SK-N-SH (cell line): Measurements from ENCODE around the gene GDE1. TPM values are rescaled to one million over a fixed set of nuclear protein-coding genes. Genes with fewer than 3 reads are reported as not detected.

Source experiments
- CTCF ChIA-PET: fragments of 300-600, 350-600 bp; formaldehyde crosslinking; extraction: SDS; loops from one replicate; lab custom pipeline; 2021; lab: Yijun Ruan, JAX
- POLR2A ChIA-PET: fragments of 350-600 bp; sonication (Branson Sonifier 250); formaldehyde crosslinking; extraction: SDS; loops from one replicate; lab custom pipeline; 2020; ENCODE audit warnings: antibody characterized with exemption, inconsistent platforms; lab: Yijun Ruan, JAX
- DNase-seq: peaks from one replicate; pipeline ENCODE4 v3.0.0; 2012
- H2AFZ ChIP-seq: fragments of 200-600 bp; sonication (generic); 2 replicates; pipeline ENCODE4 v1.8.1; 2016; ENCODE audit warnings: antibody characterized with exemption, mild to moderate bottlenecking, low read depth
- H3F3A ChIP-seq: fragments of 200-600 bp; sonication (generic); replicated peaks from 2 replicates; pipeline ENCODE3; 2016; ENCODE audit warnings: antibody characterized with exemption, mild to moderate bottlenecking; ENCODE audit not compliant: insufficient read depth
- H3K27ac ChIP-seq, 2 experiments: fragments of 200-500 bp in 1 of 2; fragments of 200-600 bp in 1 of 2; sonication (Bioruptor generic) in 1 of 2; sonication (generic), shearing (Covaris generic) in 1 of 2; 2 replicates each; pipeline versions ENCODE4 v1.5.1 to v1.6.1; 2014 to 2016; ENCODE audit warnings: low read depth in 2 of 2, inconsistent platforms in 1 of 2, low read length in 1 of 2, mild to moderate bottlenecking in 1 of 2, mixed read lengths in 1 of 2
- H3K27me3 ChIP-seq: fragments of 200-600 bp; sonication (generic), shearing (Covaris generic); 2 replicates; pipeline ENCODE4 v1.6.1; 2016; ENCODE audit warnings: mixed run types; ENCODE audit not compliant: insufficient read depth
- H3K36me3 ChIP-seq, 2 experiments: fragments of 200-500 bp in 1 of 2; fragments of 200-600 bp in 1 of 2; sonication (Bioruptor generic) in 1 of 2; sonication (generic) in 1 of 2; replicated peaks in 1 of 2; 2 replicates each; pipeline versions ENCODE3 to v1.5.1; 2014 to 2016; ENCODE audit warnings: low read length in 1 of 2, mild to moderate bottlenecking in 1 of 2; ENCODE audit not compliant: insufficient read depth in 2 of 2, control insufficient read depth in 1 of 2
- H3K4me1 ChIP-seq, 2 experiments: fragments of 200-500 bp in 1 of 2; fragments of 200-600 bp in 1 of 2; sonication (Bioruptor generic) in 1 of 2; sonication (generic), shearing (Covaris generic) in 1 of 2; 2 replicates each; pipeline versions ENCODE4 v1.5.1 to v1.6.1; 2014 to 2016; ENCODE audit warnings: low read depth in 1 of 2, low read length in 1 of 2, mixed run types in 1 of 2; ENCODE audit not compliant: insufficient read depth in 2 of 2, control insufficient read depth in 1 of 2
- H3K4me2 ChIP-seq: fragments of 200-600 bp; sonication (generic), shearing (Covaris generic); 2 replicates; pipeline ENCODE4 v1.6.1; 2017; ENCODE audit warnings: mixed run types
- H3K4me3 ChIP-seq, 2 experiments: fragments of 200-500 bp in 1 of 2; fragments of 200-600 bp in 1 of 2; sonication (Bioruptor generic) in 1 of 2; sonication (generic), shearing (Covaris generic) in 1 of 2; 2 replicates each; pipeline versions ENCODE4 v1.5.1 to v1.8.1; 2014 to 2016; ENCODE audit warnings: low read depth in 2 of 2, inconsistent platforms in 1 of 2, low read length in 1 of 2, mild to moderate bottlenecking in 1 of 2, mixed read lengths in 1 of 2, moderate library complexity in 1 of 2
- H3K79me2 ChIP-seq: fragments of 200-600 bp; sonication (generic); 2 replicates; pipeline ENCODE4 v1.8.1; 2017; ENCODE audit warnings: mild to moderate bottlenecking; ENCODE audit not compliant: insufficient read depth
- H3K9ac ChIP-seq: fragments of 200-600 bp; sonication (generic); 2 replicates; pipeline ENCODE4 v1.6.1; 2017; ENCODE audit warnings: mixed run types
- H3K9me2 ChIP-seq: fragments of 200-600 bp; sonication (generic); 2 replicates; pipeline ENCODE4 v1.6.1; 2017; ENCODE audit warnings: mixed run types
- H3K9me3 ChIP-seq: fragments of 200-600 bp; sonication (generic); 2 replicates; pipeline ENCODE4 v1.6.1; 2017; ENCODE audit warnings: mixed run types, mild to moderate bottlenecking, moderate library complexity
- H4K20me1 ChIP-seq: fragments of 200-600 bp; sonication (generic); 2 replicates; pipeline ENCODE4 v1.6.1; 2017; ENCODE audit warnings: mild to moderate bottlenecking, mixed run types; ENCODE audit not compliant: insufficient read depth
- EZH2phosphoT487 ChIP-seq: fragments of 200-600 bp; sonication (generic); IDR thresholded peaks from 2 replicates; pipeline ENCODE4 v1.6.1; 2017; ENCODE audit warnings: low read depth, mixed run types, mild to moderate bottlenecking, antibody characterized with exemption, moderate library complexity, borderline replicate concordance
- FOSL2 ChIP-seq: IDR thresholded peaks from 2 replicates; pipeline ENCODE4 v1.4.0; 2012; ENCODE audit warnings: low read depth, mild to moderate bottlenecking, moderate library complexity, borderline replicate concordance
- FOXJ3 ChIP-seq: sonication (generic); formaldehyde crosslinking; IDR thresholded peaks from 2 replicates; pipeline ENCODE4 v1.5.1; 2020; ENCODE audit warnings: mild to moderate bottlenecking, missing genetic modification reagents
- JUND ChIP-seq: IDR thresholded peaks from 2 replicates; pipeline ENCODE4 v1.4.0; 2012
- RAD21 ChIP-seq: IDR thresholded peaks from 2 replicates; pipeline ENCODE4 v1.6.1; 2012; ENCODE audit warnings: mild to moderate bottlenecking, low read length
- RCOR1 ChIP-seq: fragments of 150-350 bp; IDR thresholded peaks from 2 replicates; pipeline ENCODE4 v1.6.1; 2017; ENCODE audit warnings: antibody characterized with exemption, low read length
- TCF12 ChIP-seq: IDR thresholded peaks from 2 replicates; pipeline ENCODE4 v1.4.0; 2012
- WGBS: methylation state at CpG from one replicate; pipeline ENCODE4 v1.1.6; 2017; ENCODE audit warnings: low lambda C conversion rate; 5-methylcytosine and 5-hydroxymethylcytosine counted together
- polyA plus RNA-seq, 3 experiments: library from polyadenylated mRNA; depleted of rRNA; stranded (reverse); fragments of >200 nt; gene quantifications; 2 replicates each; pipeline ENCODE4 v1.2.3, GENCODE V29; 2012
- TF ChIP-seq, protein P1 (sequence below): fragments of 150-350 bp; IDR thresholded peaks from 2 replicates; pipeline ENCODE4 v1.6.1; 2016; ENCODE audit warnings: mild to moderate bottlenecking, low read depth, low read length
- TF ChIP-seq, protein P2 (sequence below): fragments of 200-600 bp; sonication (generic); IDR thresholded peaks from 2 replicates; pipeline ENCODE4 v1.6.1; 2017; ENCODE audit warnings: antibody characterized with exemption, mild to moderate bottlenecking, moderate library complexity
- TF ChIP-seq, protein P3 (sequence below): IDR thresholded peaks from 2 replicates; pipeline ENCODE4 v1.6.1; 2012; ENCODE audit warnings: mild to moderate bottlenecking, low read depth, low read length, moderate library complexity

The GDE1 gene
- polyA plus RNA-seq, 1 of the 3 experiments (the other 2 are of a cell fraction), result 37.0 TPM

DNA sequence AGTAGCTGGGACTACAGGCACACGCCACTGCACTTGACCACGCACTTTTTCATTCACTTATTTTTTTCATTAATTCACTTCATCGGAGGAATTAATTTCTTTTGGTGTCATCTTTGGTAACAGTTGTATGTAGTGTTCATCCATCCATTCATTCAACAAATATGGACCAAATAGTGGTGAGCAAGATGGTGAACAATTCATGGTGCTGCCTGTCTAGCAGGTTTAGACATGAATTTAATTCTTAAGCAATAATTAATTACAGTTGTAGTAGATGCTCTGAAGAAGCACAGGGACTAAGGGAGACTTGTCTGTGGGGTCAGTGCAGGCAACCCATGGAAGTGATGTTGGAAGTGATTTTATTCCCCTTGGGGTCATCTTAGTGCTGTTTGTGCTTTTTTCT is 22.4 kb downstream of the GDE1 start:
- H3K36me3 ChIP-seq, result peaks cover 21 to 27% of the 10 kb centered on the region in 2 experiments
- ChIA-PET CTCF (interaction anchor here (1.0 to 1.1 kb wide), 2 partner anchors 111 to 112 kb away, joined by 3 read pairs; no protein-coding TSS in a partner anchor), POLR2A (no interaction called here)
- H3F3A ChIP-seq, result no peaks in the 10 kb centered on the region
- no peak overlapping the region for H3K4me3 ChIP-seq
- H3K79me2 ChIP-seq, result no peaks in the 10 kb centered on the region
- no peak overlapping the region for H3K9ac ChIP-seq
- no peaks in the 10 kb centered on the region for H3K9me2 ChIP-seq
- H3K4me1 ChIP-seq, result no peaks in the 10 kb centered on the region
- 96% methylated on average over 3 of the region's 3 CpGs for WGBS
- no peaks in the 10 kb centered on the region for H3K27me3 ChIP-seq
- TF ChIP-seq, protein P1, sequence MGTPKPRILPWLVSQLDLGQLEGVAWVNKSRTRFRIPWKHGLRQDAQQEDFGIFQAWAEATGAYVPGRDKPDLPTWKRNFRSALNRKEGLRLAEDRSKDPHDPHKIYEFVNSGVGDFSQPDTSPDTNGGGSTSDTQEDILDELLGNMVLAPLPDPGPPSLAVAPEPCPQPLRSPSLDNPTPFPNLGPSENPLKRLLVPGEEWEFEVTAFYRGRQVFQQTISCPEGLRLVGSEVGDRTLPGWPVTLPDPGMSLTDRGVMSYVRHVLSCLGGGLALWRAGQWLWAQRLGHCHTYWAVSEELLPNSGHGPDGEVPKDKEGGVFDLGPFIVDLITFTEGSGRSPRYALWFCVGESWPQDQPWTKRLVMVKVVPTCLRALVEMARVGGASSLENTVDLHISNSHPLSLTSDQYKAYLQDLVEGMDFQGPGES, result no peak
- no peak for TF ChIP-seq TCF12
- TF ChIP-seq JUND, result no peak
- no peak for TF ChIP-seq FOXJ3 (CRISPR knock-in tag)
- no peak for TF ChIP-seq RAD21
- TF ChIP-seq, protein P2, sequence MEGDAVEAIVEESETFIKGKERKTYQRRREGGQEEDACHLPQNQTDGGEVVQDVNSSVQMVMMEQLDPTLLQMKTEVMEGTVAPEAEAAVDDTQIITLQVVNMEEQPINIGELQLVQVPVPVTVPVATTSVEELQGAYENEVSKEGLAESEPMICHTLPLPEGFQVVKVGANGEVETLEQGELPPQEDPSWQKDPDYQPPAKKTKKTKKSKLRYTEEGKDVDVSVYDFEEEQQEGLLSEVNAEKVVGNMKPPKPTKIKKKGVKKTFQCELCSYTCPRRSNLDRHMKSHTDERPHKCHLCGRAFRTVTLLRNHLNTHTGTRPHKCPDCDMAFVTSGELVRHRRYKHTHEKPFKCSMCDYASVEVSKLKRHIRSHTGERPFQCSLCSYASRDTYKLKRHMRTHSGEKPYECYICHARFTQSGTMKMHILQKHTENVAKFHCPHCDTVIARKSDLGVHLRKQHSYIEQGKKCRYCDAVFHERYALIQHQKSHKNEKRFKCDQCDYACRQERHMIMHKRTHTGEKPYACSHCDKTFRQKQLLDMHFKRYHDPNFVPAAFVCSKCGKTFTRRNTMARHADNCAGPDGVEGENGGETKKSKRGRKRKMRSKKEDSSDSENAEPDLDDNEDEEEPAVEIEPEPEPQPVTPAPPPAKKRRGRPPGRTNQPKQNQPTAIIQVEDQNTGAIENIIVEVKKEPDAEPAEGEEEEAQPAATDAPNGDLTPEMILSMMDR, result no peak
- H4K20me1 ChIP-seq, result no peaks in the 10 kb centered on the region
- H3K9me3 ChIP-seq, result no peaks in the 10 kb centered on the region
- no peak overlapping the region for H3K4me2 ChIP-seq
- no peak overlapping the region for H3K27ac ChIP-seq
- no peak overlapping the region for H2AFZ ChIP-seq
- no peak for DNase-seq

DNA sequence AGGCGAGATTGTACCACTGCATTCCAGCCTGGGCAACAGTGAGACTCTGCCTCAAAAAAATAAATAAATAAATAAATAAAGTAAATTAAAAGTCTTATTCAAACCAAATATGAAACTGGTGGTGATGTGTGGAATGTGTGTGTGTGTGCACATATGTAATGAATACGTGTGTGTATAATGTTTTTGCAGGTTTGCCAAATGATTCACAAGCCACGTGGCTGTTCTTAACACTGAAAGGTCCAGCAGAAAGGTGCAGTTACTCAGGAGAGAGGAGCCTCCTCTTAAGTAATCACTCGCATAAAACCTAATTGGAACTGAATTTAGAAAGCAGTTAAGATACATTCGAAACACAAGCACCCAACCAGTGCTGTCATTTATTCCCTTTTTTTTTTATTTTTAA is 22.9 kb downstream of the GDE1 start:
- Histone ChIP-seq H3K36me3 (peaks cover 19 to 22% of the 10 kb centered on the region in 2 experiments), H3K9me3 (no peaks in the 10 kb centered on the region), H3K79me2 (no peaks in the 10 kb centered on the region), H3K27ac (no peak overlapping the region), H3K4me3 (no peak overlapping the region), H3K9ac (no peak overlapping the region), H4K20me1 (no peaks in the 10 kb centered on the region), H3K9me2 (no peaks in the 10 kb centered on the region), H3K27me3 (no peaks in the 10 kb centered on the region), H3F3A (no peaks in the 10 kb centered on the region), H3K4me2 (no peak overlapping the region), H3K4me1 (no peaks in the 10 kb centered on the region), H2AFZ (no peak overlapping the region)
- CTCF ChIA-PET, result interaction anchor here (1.0 kb wide), 1 partner anchor 111 kb away, joined by 3 read pairs; no protein-coding TSS in a partner anchor
- POLR2A ChIA-PET, result interaction anchor here (0.6 kb wide), 1 partner anchor 1429 kb away, joined by 4 read pairs; no protein-coding TSS in a partner anchor
- 92% methylated on average over 5 of the region's 5 CpGs for WGBS
- TF ChIP-seq, protein P1, result no peak
- TF ChIP-seq RCOR1 (no peak), EZH2phosphoT487 (no peak), FOSL2 (no peak), JUND (no peak), FOXJ3 (CRISPR knock-in tag) (no peak), TCF12 (no peak)
- TF ChIP-seq, protein P3, sequence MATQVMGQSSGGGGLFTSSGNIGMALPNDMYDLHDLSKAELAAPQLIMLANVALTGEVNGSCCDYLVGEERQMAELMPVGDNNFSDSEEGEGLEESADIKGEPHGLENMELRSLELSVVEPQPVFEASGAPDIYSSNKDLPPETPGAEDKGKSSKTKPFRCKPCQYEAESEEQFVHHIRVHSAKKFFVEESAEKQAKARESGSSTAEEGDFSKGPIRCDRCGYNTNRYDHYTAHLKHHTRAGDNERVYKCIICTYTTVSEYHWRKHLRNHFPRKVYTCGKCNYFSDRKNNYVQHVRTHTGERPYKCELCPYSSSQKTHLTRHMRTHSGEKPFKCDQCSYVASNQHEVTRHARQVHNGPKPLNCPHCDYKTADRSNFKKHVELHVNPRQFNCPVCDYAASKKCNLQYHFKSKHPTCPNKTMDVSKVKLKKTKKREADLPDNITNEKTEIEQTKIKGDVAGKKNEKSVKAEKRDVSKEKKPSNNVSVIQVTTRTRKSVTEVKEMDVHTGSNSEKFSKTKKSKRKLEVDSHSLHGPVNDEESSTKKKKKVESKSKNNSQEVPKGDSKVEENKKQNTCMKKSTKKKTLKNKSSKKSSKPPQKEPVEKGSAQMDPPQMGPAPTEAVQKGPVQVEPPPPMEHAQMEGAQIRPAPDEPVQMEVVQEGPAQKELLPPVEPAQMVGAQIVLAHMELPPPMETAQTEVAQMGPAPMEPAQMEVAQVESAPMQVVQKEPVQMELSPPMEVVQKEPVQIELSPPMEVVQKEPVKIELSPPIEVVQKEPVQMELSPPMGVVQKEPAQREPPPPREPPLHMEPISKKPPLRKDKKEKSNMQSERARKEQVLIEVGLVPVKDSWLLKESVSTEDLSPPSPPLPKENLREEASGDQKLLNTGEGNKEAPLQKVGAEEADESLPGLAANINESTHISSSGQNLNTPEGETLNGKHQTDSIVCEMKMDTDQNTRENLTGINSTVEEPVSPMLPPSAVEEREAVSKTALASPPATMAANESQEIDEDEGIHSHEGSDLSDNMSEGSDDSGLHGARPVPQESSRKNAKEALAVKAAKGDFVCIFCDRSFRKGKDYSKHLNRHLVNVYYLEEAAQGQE, result no peak
- DNase-seq, result no peak
